Nephron (organoid): Measurements from ENCODE around the gene WFIKKN1.

Source experiments
- H3K27ac Mint-ChIP-seq, 3 experiments: 2 replicates each; pipeline ENCODE4 v1.8.0; 2020; ENCODE audit warnings: mixed read lengths in 3 of 3, mild to moderate bottlenecking in 2 of 3, moderate library complexity in 1 of 3
- H3K27me3 Mint-ChIP-seq: 2 replicates; pipeline ENCODE4 v1.8.0; 2021; ENCODE audit warnings: low read depth, mild to moderate bottlenecking, moderate library complexity, mixed read lengths
- H3K36me3 Mint-ChIP-seq: 2 replicates; pipeline ENCODE4 v1.8.0; 2020; ENCODE audit warnings: low read depth, mixed read lengths
- H3K4me1 Mint-ChIP-seq: 2 replicates; pipeline ENCODE4 v1.8.0; 2020; ENCODE audit warnings: mixed read lengths
- H3K4me3 Mint-ChIP-seq, 3 experiments: 2 replicates each; pipeline ENCODE4 v1.8.0; 2020; ENCODE audit warnings: mild to moderate bottlenecking in 3 of 3, mixed read lengths in 3 of 3, moderate library complexity in 2 of 3
- H3K9me3 Mint-ChIP-seq: 2 replicates; pipeline ENCODE4 v1.8.0; 2020; ENCODE audit warnings: mixed read lengths
- TF ChIP-seq, protein P1 (sequence below), 3 experiments: fragments of 200-600 bp; sonication (generic); IDR thresholded peaks; one replicate each; pipeline ENCODE4 v1.5.0; 2021; ENCODE audit warnings: antibody characterized with exemption in 3 of 3; ENCODE audit not compliant: unreplicated experiment in 3 of 3

WFIKKN1 gene

DNA sequence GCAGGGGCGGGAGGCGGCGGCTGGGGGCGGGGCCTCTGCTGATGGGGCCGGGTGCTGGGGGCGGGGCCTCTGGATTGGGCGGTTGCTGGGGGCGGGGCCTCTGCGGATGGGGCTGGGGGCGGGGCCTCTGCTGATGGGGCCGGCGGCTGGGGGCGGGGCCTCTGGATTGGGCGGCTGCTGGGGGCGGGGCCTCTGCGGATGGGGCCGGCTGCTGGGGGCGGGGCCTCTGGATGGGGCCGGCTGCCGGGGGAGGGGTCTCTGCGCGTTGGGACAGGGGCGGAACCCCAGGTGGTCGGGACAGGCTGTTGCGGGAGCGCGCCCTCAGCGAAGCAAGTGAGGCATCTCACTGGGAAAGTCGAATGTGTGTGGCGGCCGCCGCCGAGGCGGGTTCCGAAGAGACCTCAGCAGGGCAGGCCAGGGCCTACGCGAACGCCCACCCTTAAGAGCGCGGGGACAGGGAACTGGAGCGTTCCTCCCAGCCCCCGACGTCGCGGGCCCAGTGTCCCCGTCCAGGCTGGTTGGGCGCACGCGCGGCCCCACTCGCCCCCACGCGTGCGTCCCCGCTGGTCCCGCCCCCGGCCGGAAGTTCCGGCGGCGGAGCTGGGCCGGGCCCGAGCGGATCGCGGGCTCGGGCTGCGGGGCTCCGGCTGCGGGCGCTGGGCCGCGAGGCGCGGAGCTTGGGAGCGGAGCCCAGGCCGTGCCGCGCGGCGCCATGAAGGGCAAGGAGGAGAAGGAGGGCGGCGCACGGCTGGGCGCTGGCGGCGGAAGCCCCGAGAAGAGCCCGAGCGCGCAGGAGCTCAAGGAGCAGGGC lies 49.2 kb downstream of the WFIKKN1 start, which contains the start of gene STUB1:
Gene STUB1, plus strand, starts transcription at position 597 of the 811 bp plus-strand sequence. Its CDS starts 116 bp downstream, at position 713.
- Mint-ChIP-seq H3K4me1 (peaks cover 4% of the 10 kb centered on the region), H3K27ac (peak within 1 kb of the TSS; percentile 70 to 91 (median 81)), H3K36me3 (no peaks in the 10 kb centered on the region), H3K9me3 (no peaks in the 10 kb centered on the region), H3K4me3 (peak within 1 kb of the TSS; percentile 89 to 92 (median 90)), H3K27me3 (peaks cover 4% of the 10 kb centered on the region)
- TF ChIP-seq, protein P1, sequence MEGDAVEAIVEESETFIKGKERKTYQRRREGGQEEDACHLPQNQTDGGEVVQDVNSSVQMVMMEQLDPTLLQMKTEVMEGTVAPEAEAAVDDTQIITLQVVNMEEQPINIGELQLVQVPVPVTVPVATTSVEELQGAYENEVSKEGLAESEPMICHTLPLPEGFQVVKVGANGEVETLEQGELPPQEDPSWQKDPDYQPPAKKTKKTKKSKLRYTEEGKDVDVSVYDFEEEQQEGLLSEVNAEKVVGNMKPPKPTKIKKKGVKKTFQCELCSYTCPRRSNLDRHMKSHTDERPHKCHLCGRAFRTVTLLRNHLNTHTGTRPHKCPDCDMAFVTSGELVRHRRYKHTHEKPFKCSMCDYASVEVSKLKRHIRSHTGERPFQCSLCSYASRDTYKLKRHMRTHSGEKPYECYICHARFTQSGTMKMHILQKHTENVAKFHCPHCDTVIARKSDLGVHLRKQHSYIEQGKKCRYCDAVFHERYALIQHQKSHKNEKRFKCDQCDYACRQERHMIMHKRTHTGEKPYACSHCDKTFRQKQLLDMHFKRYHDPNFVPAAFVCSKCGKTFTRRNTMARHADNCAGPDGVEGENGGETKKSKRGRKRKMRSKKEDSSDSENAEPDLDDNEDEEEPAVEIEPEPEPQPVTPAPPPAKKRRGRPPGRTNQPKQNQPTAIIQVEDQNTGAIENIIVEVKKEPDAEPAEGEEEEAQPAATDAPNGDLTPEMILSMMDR (IDR thresholded peaks at IDR 0.05; ENCODE audit: unreplicated experiment in 3 of 3): no peak

DNA sequence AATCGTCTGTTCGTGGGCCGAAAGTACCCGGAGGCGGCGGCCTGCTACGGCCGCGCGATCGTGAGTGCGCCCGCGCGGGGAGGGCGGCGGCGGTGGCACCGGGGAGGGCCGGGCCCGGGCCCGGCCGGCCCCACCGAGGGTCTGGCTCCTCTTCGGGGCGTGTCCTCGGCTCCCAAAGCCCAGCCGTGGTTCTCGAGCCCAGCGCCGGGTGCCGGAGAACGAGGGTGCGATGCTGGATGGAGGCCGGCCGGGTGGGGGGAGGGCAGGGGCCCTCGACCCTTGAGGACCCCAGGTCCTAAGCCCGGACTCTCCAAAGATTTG lies 49.8 kb downstream of the WFIKKN1 start:
- TF ChIP-seq, protein P1 (IDR thresholded peaks at IDR 0.05; ENCODE audit: unreplicated experiment in 3 of 3): no peak
- Mint-ChIP-seq H3K27ac (no peak overlapping the region), H3K4me1 (peaks cover 4% of the 10 kb centered on the region), H3K27me3 (no peaks in the 10 kb centered on the region), H3K4me3 (peak overlapping the region; percentile 77 to 92 (median 85)), H3K36me3 (no peaks in the 10 kb centered on the region), H3K9me3 (no peaks in the 10 kb centered on the region)

DNA sequence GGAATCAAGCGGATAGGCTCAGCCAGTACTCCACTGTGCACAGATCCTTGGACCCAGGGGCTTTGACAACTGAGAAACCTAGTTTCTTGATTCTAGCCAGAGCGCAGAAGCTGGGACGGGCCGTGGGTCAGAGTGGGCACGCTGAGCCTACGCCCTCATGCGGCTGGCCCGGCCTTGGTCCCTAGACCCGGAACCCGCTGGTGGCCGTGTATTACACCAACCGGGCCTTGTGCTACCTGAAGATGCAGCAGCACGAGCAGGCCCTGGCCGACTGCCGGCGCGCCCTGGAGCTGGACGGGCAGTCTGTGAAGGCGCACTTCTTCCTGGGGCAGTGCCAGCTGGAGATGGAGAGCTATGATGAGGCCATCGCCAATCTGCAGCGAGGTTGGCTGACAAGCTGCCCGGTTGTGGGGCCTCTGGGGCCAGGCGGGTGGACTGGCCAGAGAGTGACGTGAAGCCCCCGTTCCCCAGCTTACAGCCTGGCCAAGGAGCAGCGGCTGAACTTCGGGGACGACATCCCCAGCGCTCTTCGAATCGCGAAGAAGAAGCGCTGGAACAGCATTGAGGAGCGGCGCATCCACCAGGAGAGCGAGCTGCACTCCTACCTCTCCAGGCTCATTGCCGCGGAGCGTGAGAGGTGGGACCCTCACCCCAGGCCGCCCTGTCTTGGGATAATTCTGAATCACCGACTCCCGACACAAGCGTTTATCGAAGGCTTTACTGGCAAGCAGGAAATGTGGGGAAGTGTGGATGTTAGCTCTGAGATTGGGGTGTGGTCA lies 50.4 kb downstream of the WFIKKN1 start:
- no peak overlapping the region for H3K27ac Mint-ChIP-seq
- peaks cover 4% of the 10 kb centered on the region for H3K4me1 Mint-ChIP-seq
- no peaks in the 10 kb centered on the region for H3K9me3 Mint-ChIP-seq

DNA sequence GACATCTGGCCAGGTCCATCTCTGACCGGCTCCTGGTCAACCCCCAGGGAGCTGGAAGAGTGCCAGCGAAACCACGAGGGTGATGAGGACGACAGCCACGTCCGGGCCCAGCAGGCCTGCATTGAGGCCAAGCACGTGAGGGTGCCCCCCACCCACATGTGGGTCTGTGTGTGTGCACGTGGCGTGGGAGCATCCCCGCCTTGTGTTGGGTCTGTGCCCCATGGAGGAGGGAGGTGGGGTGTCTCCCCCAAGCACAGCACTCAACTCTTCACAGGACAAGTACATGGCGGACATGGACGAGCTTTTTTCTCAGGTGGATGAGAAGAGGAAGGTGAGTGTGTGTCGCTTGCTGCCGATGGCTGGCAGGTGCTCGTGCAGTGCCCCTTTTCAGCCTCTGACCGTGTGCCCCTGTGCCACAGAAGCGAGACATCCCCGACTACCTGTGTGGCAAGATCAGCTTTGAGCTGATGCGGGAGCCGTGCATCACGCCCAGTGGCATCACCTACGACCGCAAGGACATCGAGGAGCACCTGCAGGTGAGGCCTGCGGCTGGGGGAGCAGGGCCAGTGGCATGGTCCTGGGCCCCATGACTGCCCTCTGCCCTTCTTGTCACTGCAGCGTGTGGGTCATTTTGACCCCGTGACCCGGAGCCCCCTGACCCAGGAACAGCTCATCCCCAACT lies 51.1 kb downstream of the WFIKKN1 start:
- peak overlapping the region; percentile 77 to 85 (median 83) for H3K4me3 Mint-ChIP-seq
- peaks cover 4% of the 10 kb centered on the region for H3K4me1 Mint-ChIP-seq
- no peak overlapping the region for H3K27ac Mint-ChIP-seq
- no peaks in the 10 kb centered on the region for H3K36me3 Mint-ChIP-seq
- TF ChIP-seq, protein P1 (IDR thresholded peaks at IDR 0.05; ENCODE audit: unreplicated experiment in 3 of 3): no peak
- H3K27me3 Mint-ChIP-seq: no peaks in the 10 kb centered on the region
- H3K9me3 Mint-ChIP-seq: no peaks in the 10 kb centered on the region

More for the DNA sequence above, 50.4 kb downstream of the WFIKKN1 start:
- TF ChIP-seq, protein P1 (IDR thresholded peaks at IDR 0.05; ENCODE audit: unreplicated experiment in 3 of 3): no peak
- Mint-ChIP-seq H3K4me3 (peak overlapping the region; percentile 77 to 85 (median 83)), H3K27me3 (no peaks in the 10 kb centered on the region), H3K36me3 (no peaks in the 10 kb centered on the region)

DNA sequence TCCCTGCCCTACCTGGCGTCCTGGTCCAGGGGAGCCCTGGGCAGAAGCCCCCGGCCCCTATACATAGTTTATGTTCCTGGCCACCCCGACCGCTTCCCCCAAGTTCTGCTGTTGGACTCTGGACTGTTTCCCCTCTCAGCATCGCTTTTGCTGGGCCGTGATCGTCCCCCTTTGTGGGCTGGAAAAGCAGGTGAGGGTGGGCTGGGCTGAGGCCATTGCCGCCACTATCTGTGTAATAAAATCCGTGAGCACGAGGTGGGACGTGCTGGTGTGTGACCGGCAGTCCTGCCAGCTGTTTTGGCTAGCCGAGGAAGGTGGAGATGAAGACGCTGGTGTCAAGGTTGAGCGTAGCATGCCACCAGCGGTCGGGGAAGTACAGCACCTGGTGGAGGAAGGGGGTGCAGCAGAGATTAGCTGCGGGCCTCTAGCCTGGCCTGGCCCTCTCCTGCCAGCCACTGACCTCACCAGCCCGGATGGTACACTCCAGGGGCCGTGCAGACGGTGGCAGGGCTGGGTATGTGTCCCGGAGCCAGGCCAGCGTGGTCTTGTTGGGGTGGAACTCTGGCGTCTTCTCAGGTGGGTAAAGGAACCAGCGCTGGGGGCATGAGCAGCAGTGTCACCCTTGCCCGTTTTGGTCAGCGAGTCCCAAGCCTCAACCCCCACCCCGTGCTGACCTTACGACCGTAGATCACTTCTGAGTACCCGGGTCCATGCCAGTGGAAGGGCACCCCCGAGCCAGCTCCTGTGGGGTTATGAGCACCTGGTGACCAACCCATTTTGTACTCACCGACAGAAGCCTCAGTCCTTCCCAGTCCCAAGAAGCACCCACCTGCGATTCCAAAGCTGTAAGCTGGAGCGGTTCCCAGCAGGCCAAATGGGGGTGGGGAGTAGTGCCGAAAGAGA lies 52.0 kb downstream of the WFIKKN1 start:
- no peaks in the 10 kb centered on the region for H3K9me3 Mint-ChIP-seq
- TF ChIP-seq, protein P1 (IDR thresholded peaks at IDR 0.05; ENCODE audit: unreplicated experiment in 3 of 3): no peak
- H3K4me1 Mint-ChIP-seq: peaks cover 4% of the 10 kb centered on the region
- peak overlapping the region in 2 of 3 experiments; percentile 49 to 69 for H3K27ac Mint-ChIP-seq
- H3K27me3 Mint-ChIP-seq: no peaks in the 10 kb centered on the region
- H3K36me3 Mint-ChIP-seq: no peaks in the 10 kb centered on the region
- H3K4me3 Mint-ChIP-seq: peak overlapping the region; percentile 77 to 85 (median 83)
